H1 (cell line): ENCODE results near the gene TUBB1. TPM values are rescaled to one million over a fixed set of nuclear protein-coding genes. Genes with fewer than 3 reads are reported as not detected.

ENCODE experiments used
- CTCF ChIA-PET: fragments of 300-600 bp; sonication (Branson Sonifier 250); formaldehyde crosslinking; loops from one replicate; lab custom pipeline; 2021; ENCODE audit not compliant: partially characterized antibody; lab: Charles Lee
- POLR2A ChIA-PET: fragments of 300-600 bp; sonication (Branson Sonifier 250); formaldehyde crosslinking; loops from one replicate; lab custom pipeline; 2021; ENCODE audit warnings: inconsistent platforms; ENCODE audit not compliant: partially characterized antibody; lab: Charles Lee
- DNase-seq, 2 experiments: peaks; one replicate each; pipeline versions ENCODE4 v3.0.0 to v3.0.0-alpha.2; 2010 to 2022; ENCODE audit warnings: low spot score in 2 of 2, low read depth in 1 of 2, mixed read lengths in 1 of 2
- FAIRE-seq: peaks from 2 replicates; lab custom pipeline; 2011; peaks lifted over from hg19 to GRCh38; lab: Jason Lieb, UNC
- H2AFZ ChIP-seq: 2 replicates; pipeline ENCODE4 v1.8.1; 2012; ENCODE audit warnings: low read length, inconsistent platforms
- H2AK5ac ChIP-seq: 2 replicates; pipeline ENCODE4 v1.6.1; 2013; ENCODE audit warnings: low read depth, low read length
- H2BK120ac ChIP-seq: replicated peaks from 2 replicates; pipeline ENCODE3; 2013; ENCODE audit warnings: low read depth, low read length, inconsistent platforms
- H2BK12ac ChIP-seq: 2 replicates; pipeline ENCODE4 v1.6.1; 2013; ENCODE audit warnings: low read depth, low read length
- H2BK15ac ChIP-seq: 2 replicates; pipeline ENCODE4 v1.6.1; 2013; ENCODE audit warnings: low read length
- H2BK20ac ChIP-seq: 2 replicates; pipeline ENCODE4 v1.6.1; 2013; ENCODE audit warnings: low read length
- H2BK5ac ChIP-seq: 2 replicates; pipeline ENCODE4 v1.6.1; 2013; ENCODE audit warnings: low read depth, low read length
- H3K14ac ChIP-seq: 2 replicates; pipeline ENCODE4 v1.6.1; 2013; ENCODE audit warnings: inconsistent platforms; ENCODE audit not compliant: insufficient read length
- H3K18ac ChIP-seq: 2 replicates; pipeline ENCODE4 v1.6.1; 2013; ENCODE audit warnings: low read length; ENCODE audit errors: extremely low read depth
- H3K23ac ChIP-seq: 2 replicates; pipeline ENCODE4 v1.6.1; 2013; ENCODE audit warnings: inconsistent platforms; ENCODE audit not compliant: insufficient read length
- H3K23me2 ChIP-seq: 2 replicates; pipeline ENCODE4 v1.6.1; 2013; ENCODE audit warnings: low read depth, low read length
- H3K27ac ChIP-seq: 2 replicates; pipeline ENCODE4 v1.6.1; 2011; ENCODE audit warnings: low read depth, low read length, inconsistent platforms
- H3K27me3 ChIP-seq, 4 experiments: replicated peaks in 1 of 4; 1 replicate in 1 of 4; 2 replicates in 3 of 4; pipeline versions ENCODE4 v1.6.1 to v1.8.1; 2011 to 2013; ENCODE audit warnings: low read length in 3 of 4, mild to moderate bottlenecking in 3 of 4, inconsistent platforms in 2 of 4, mixed read lengths in 2 of 4, moderate library complexity in 1 of 4; ENCODE audit not compliant: control insufficient read depth in 3 of 4, insufficient read depth in 3 of 4; ENCODE audit errors: extremely low read depth in 1 of 4
- H3K36me3 ChIP-seq, 4 experiments: 2 replicates each; pipeline versions ENCODE4 v1.6.1 to v1.8.1; 2011 to 2013; ENCODE audit warnings: mild to moderate bottlenecking in 4 of 4, low read length in 3 of 4, moderate library complexity in 2 of 4, control low read depth in 1 of 4, inconsistent platforms in 1 of 4; ENCODE audit not compliant: insufficient read depth in 4 of 4, control insufficient read depth in 2 of 4
- H3K4ac ChIP-seq: replicated peaks from 2 replicates; pipeline ENCODE3; 2013; ENCODE audit warnings: low read length, low read depth, mixed read lengths, inconsistent platforms; ENCODE audit not compliant: insufficient read length
- H3K4me1 ChIP-seq, 4 experiments: replicated peaks in 1 of 4; 1 replicate in 1 of 4; 2 replicates in 3 of 4; pipeline versions ENCODE4 v1.6.1 to v1.8.1; 2011 to 2013; ENCODE audit warnings: low read length in 3 of 4, inconsistent platforms in 2 of 4, mixed read lengths in 1 of 4; ENCODE audit not compliant: insufficient read depth in 4 of 4, control insufficient read depth in 3 of 4
- H3K4me2 ChIP-seq, 2 experiments: 2 replicates each; pipeline versions ENCODE4 v1.6.1 to v1.8.1; 2011 to 2013; ENCODE audit warnings: low read depth in 2 of 2, low read length in 2 of 2, control low read depth in 1 of 2, inconsistent platforms in 1 of 2, mild to moderate bottlenecking in 1 of 2; ENCODE audit not compliant: insufficient read depth in 1 of 2
- H3K4me3 ChIP-seq, 4 experiments: fragments of 200-600, 300-600 bp in 1 of 4; sonication (generic), shearing (Covaris generic), sonication (Bioruptor Twin) in 1 of 4; 2 replicates each; pipeline versions ENCODE4 v1.5.1 to v1.8.1; 2011 to 2016; ENCODE audit warnings: low read length in 4 of 4, low read depth in 3 of 4, control low read depth in 2 of 4, inconsistent platforms in 2 of 4, mild to moderate bottlenecking in 2 of 4, mixed read lengths in 1 of 4, moderate library complexity in 1 of 4; ENCODE audit not compliant: insufficient read depth in 2 of 4; ENCODE audit errors: extremely low read depth in 1 of 4
- H3K56ac ChIP-seq: replicated peaks from 2 replicates; pipeline ENCODE3; 2013; ENCODE audit warnings: low read depth, mild to moderate bottlenecking, mixed read lengths, low read length, inconsistent platforms; ENCODE audit not compliant: insufficient read length
- H3K79me1 ChIP-seq: 2 replicates; pipeline ENCODE4 v1.6.1; 2013; ENCODE audit warnings: low read depth, low read length, control low read depth
- H3K79me2 ChIP-seq, 2 experiments: 2 replicates each; pipeline versions ENCODE4 v1.6.1 to v1.8.1; 2012 to 2013; ENCODE audit warnings: low read length in 2 of 2, mild to moderate bottlenecking in 2 of 2, inconsistent platforms in 1 of 2; ENCODE audit not compliant: insufficient read depth in 2 of 2, control insufficient read depth in 1 of 2
- H3K9ac ChIP-seq, 4 experiments: replicated peaks in 1 of 4; 1 replicate in 1 of 4; 2 replicates in 3 of 4; pipeline versions ENCODE4 v1.6.1 to v1.8.1; 2011 to 2013; ENCODE audit warnings: low read depth in 3 of 4, low read length in 3 of 4, control low read depth in 2 of 4, mild to moderate bottlenecking in 2 of 4, moderate library complexity in 2 of 4, inconsistent platforms in 1 of 4; ENCODE audit errors: extremely low read depth in 1 of 4
- H3K9me3 ChIP-seq, 2 experiments: 2 replicates each; pipeline versions ENCODE4 v1.6.1 to v1.8.1; 2012 to 2013; ENCODE audit warnings: mild to moderate bottlenecking in 2 of 2, moderate library complexity in 2 of 2, control low read depth in 1 of 2, inconsistent platforms in 1 of 2, low read depth in 1 of 2, low read length in 1 of 2, mixed read lengths in 1 of 2; ENCODE audit not compliant: insufficient read depth in 2 of 2
- H4K20me1 ChIP-seq, 2 experiments: replicated peaks in 1 of 2; 2 replicates each; pipeline versions ENCODE3 to v1.8.1; 2011 to 2013; ENCODE audit warnings: inconsistent platforms in 2 of 2, low read length in 2 of 2, mild to moderate bottlenecking in 1 of 2; ENCODE audit not compliant: insufficient read depth in 2 of 2, control insufficient read depth in 1 of 2
- H4K5ac ChIP-seq: 2 replicates; pipeline ENCODE4 v1.6.1; 2013; ENCODE audit warnings: low read length, low read depth, mixed read lengths, inconsistent platforms; ENCODE audit not compliant: insufficient read length
- H4K8ac ChIP-seq: 2 replicates; pipeline ENCODE4 v1.8.0; 2013; ENCODE audit warnings: mild to moderate bottlenecking, moderate library complexity, low read length, inconsistent platforms; ENCODE audit not compliant: insufficient read depth; ENCODE audit errors: extremely low read depth
- H4K91ac ChIP-seq: replicated peaks from 2 replicates; pipeline ENCODE3; 2013; ENCODE audit warnings: low read length, mixed read lengths, inconsistent platforms; ENCODE audit not compliant: insufficient read length
- ASH2L ChIP-seq: fragments of 200-600, 300-600 bp; sonication (generic); IDR thresholded peaks from one replicate; pipeline ENCODE4 v1.7.1; 2017; ENCODE audit warnings: low read length
- CBX5 ChIP-seq: fragments of 300-800, 300-1000 bp; sonication (generic); IDR thresholded peaks from 2 replicates; pipeline ENCODE4 v1.7.1; 2016; ENCODE audit warnings: antibody characterized with exemption, low read length, low read depth
- CBX8 ChIP-seq: fragments of 300-800, 300-1000 bp; sonication (generic); IDR thresholded peaks from 2 replicates; pipeline ENCODE4 v1.7.1; 2016; ENCODE audit warnings: low read depth, low read length, borderline replicate concordance
- CHD2 ChIP-seq: IDR thresholded peaks from 2 replicates; pipeline ENCODE4 v1.6.1; 2012; ENCODE audit warnings: low read length, improper control_type of control experiment
- NANOG ChIP-seq: IDR thresholded peaks from 2 replicates; pipeline ENCODE4 v1.6.1; 2011; ENCODE audit warnings: low read length, low read depth, mild to moderate bottlenecking, inconsistent platforms; ENCODE audit not compliant: insufficient read depth, poor library complexity, severe bottlenecking
- PHF8 ChIP-seq: fragments of 200-600 bp; sonication (generic); conservative IDR thresholded peaks from 2 replicates; pipeline ENCODE4 v1.7.1; 2012; ENCODE audit warnings: low read depth, mild to moderate bottlenecking, inconsistent platforms, low read length, moderate library complexity
- RAD21 ChIP-seq, 2 experiments: IDR thresholded peaks in 1 of 2; conservative IDR thresholded peaks in 1 of 2; 2 replicates each; pipeline ENCODE4 v1.6.1; 2011; ENCODE audit warnings: low read depth in 2 of 2, low read length in 2 of 2, improper control_type of control experiment in 1 of 2, inconsistent platforms in 1 of 2, mild to moderate bottlenecking in 1 of 2, moderate library complexity in 1 of 2
- SAP30 ChIP-seq: fragments of 300-600 bp; sonication (generic); IDR thresholded peaks from 2 replicates; pipeline ENCODE4 v1.7.1; 2012; ENCODE audit warnings: low read length, moderate library complexity, mild to moderate bottlenecking, inconsistent platforms; ENCODE audit not compliant: insufficient read depth, insufficient replicate concordance
- TCF12 ChIP-seq: IDR thresholded peaks from 2 replicates; pipeline ENCODE4 v1.6.1; 2011; ENCODE audit warnings: low read depth, mild to moderate bottlenecking, low read length
- ZNF274 ChIP-seq: IDR thresholded peaks from 2 replicates; pipeline ENCODE4 v1.7.0; 2012; ENCODE audit warnings: low read length, borderline replicate concordance; ENCODE audit errors: extremely low read depth
- WGBS, 2 experiments: shearing (Covaris generic) in 1 of 2; methylation state at CpG; one replicate each; pipeline versions ENCODE4 v1.1.6 to v1.1.7; 2013 to 2015; ENCODE audit warnings: low lambda C conversion rate in 2 of 2, mixed read lengths in 2 of 2, inconsistent platforms in 1 of 2, low coverage in 1 of 2, missing lambda C conversion rate in 1 of 2; ENCODE audit not compliant: insufficient replicate concordance in 2 of 2, insufficient coverage in 1 of 2, insufficient read length in 1 of 2; ENCODE audit errors: extremely low coverage in 1 of 2, missing lambda C conversion rate in 1 of 2; 5-methylcytosine and 5-hydroxymethylcytosine counted together
- polyA plus RNA-seq, 7 experiments: library from polyadenylated mRNA; depleted of rRNA in 3 of 7; stranded (reverse) in 5 of 7; unstranded in 2 of 7; fragments of >200 nt in 5 of 7; fragments of 200-250 nt in 2 of 7; gene quantifications; 1 replicate in 5 of 7; 2 replicates in 1 of 7; 4 replicates in 1 of 7; pipeline versions ENCODE4 v1.2.1 to v1.2.3, GENCODE V29; 2011 to 2013; ENCODE audit warnings: missing spikeins in 2 of 7, mixed read lengths in 2 of 7
- total RNA-seq: library from RNA; stranded (reverse); fragmentation: NEBNext Ultra II Directional; extraction: Animal tissue kit (Norgen Biotek cat#: 25700); gene quantifications from 2 replicates; pipeline ENCODE4 v1.2.1, GENCODE V29; 2021

TUBB1 gene
- total and polyA plus RNA-seq, 2 of the 8 experiments (the other 6 are each of a cell fraction or from before 2014, with no cell fraction given), result not detected

DNA sequence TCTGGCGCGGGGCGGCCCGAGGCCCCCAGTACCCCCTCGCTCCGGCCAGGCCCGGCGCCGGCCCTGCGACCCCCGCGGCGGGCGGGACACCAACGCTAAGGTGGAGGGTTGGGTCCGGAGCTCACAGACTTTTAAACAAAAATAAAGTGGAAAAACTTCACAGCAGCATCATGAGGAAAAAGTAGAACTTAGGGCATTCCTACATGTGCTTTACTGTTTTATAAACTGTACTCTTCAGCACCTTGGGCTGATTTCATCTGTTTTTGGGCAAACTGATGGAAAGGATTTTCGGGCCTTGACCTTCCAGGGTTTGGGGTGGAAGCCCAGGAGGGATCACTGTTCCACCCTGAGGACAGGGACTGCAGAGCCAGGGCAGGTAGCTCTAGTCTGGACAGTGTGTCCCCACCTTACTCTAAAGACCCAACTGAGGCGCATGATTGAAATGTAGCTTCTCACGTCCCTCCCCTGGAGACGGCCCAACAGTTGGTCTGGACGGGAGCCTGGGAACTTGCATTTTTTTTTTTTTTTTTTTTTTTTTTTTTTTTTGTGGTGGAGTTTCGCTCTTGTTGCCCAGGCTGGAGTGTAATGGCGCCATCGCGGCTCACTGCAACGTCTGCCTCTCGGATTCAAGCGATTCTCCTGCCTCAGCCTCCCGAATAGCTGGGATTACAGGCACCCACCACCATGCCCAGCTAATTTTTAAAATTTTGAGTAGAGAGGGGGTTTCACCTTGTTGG lies 37.4 kb upstream of the TUBB1 start:
- peak overlapping the region; percentile 58 to 99 (median 94) for H3K9ac ChIP-seq
- H3K14ac ChIP-seq, result no peak overlapping the region
- peak overlapping the region; percentile 20 for H4K91ac ChIP-seq
- no peaks in the 10 kb centered on the region for H3K9me3 ChIP-seq
- DNase-seq, result peak in 1 of 2 experiments; percentile 62
- peaks cover 4 to 43% of the 10 kb centered on the region in 2 experiments for H3K79me2 ChIP-seq
- H2AFZ ChIP-seq, result no peak overlapping the region; the same call in 1 of the 2 replicates
- peak overlapping the region; percentile 67 to 94 (median 78) for H3K4me3 ChIP-seq
- peak overlapping the region; percentile 87 for H3K18ac ChIP-seq
- 0 out of 2 replicates have a peak overlapping the region, but pooled peaks have one; percentile 16 for H2BK15ac ChIP-seq
- H3K4me1 ChIP-seq, result peaks cover 0 to 3% (median 0%) of the 10 kb centered on the region in 4 experiments; a peak in 2 of 7 replicates
- H4K20me1 ChIP-seq, result peaks cover 4 to 6% of the 10 kb centered on the region in 2 experiments
- FAIRE-seq, result no peak
- H2BK120ac ChIP-seq, result no peak overlapping the region
- no peaks in the 10 kb centered on the region; the same call in 1 of the 2 replicates for H3K23me2 ChIP-seq
- TF ChIP-seq TCF12, result no peak
- TF ChIP-seq NANOG, result no peak
- no peak for TF ChIP-seq CHD2
- no peak for TF ChIP-seq CBX5
- no peak for TF ChIP-seq CBX8
- TF ChIP-seq PHF8, result no peak; the same call in 1 of the 2 replicates
- no peak for TF ChIP-seq SAP30
- TF ChIP-seq ASH2L, result peak; percentile 21
- 0 out of 4 replicates have a peak, but pooled peaks of 1 of the 2 experiments have one; percentile 0 for TF ChIP-seq RAD21 (IDR thresholded peaks at IDR 0.05 in 1 of 2, conservative IDR thresholded peaks at IDR 0.05 in 1 of 2; ENCODE audit: low read depth in 2 of 2, low read length in 2 of 2)
- TF ChIP-seq ZNF274, result no peak
- H3K27me3 ChIP-seq, result no peaks in the 10 kb centered on the region
- peak overlapping the region; percentile 9; the same call in 1 of the 2 replicates for H4K8ac ChIP-seq
- peak overlapping the region; percentile 44; the same call in 1 of the 2 replicates for H2BK5ac ChIP-seq
- H2BK12ac ChIP-seq, result peak overlapping the region; percentile 68; the same call in 1 of the 2 replicates
- peak overlapping the region; percentile 5 for H4K5ac ChIP-seq
- H3K27ac ChIP-seq, result peak overlapping the region; percentile 97; the same call in 1 of the 2 replicates
- H3K23ac ChIP-seq, result no peak overlapping the region
- no peak overlapping the region for H2BK20ac ChIP-seq
- peaks cover 0 to 4% (median 1%) of the 10 kb centered on the region in 4 experiments; a peak in 3 of 8 replicates for H3K36me3 ChIP-seq
- H3K4ac ChIP-seq, result no peak overlapping the region
- CTCF ChIA-PET, result interaction anchor here (0.6 to 1.1 kb wide), 5 partner anchors 15 to 424 kb away, joined by 3 read pairs; no protein-coding TSS in a partner anchor
- POLR2A ChIA-PET, result interaction anchor here (0.6 to 2.3 kb wide), 11 partner anchors 8 to 92 kb away, joined by 3 to 11 read pairs (median 3); partner anchors contain the start of genes ATP5F1E and TUBB1
- H3K79me1 ChIP-seq, result peaks cover 18% of the 10 kb centered on the region
- peak overlapping the region; percentile 42 for H3K56ac ChIP-seq
- no peak overlapping the region for H2AK5ac ChIP-seq
- 26% methylated on average over 22 of the region's 29 CpGs; no CpG with 5 or more reads in 1 of the 2 experiments for WGBS, 2 experiments
- H3K4me2 ChIP-seq, result peak overlapping the region; percentile 89 to 97
